AG09309 (cell line): Measurements from ENCODE around the gene HOXA4.
A peak's percentile ranks its signal among the peaks of the same experiment; 100 is the strongest.

Experiments used
- DNase-seq: peaks from one replicate; pipeline ENCODE4 v3.0.0-alpha.2; 2010; ENCODE audit warnings: low read depth
- H3K4me3 ChIP-seq: 2 replicates; pipeline ENCODE4 v1.5.1; 2011; ENCODE audit warnings: mild to moderate bottlenecking, low read depth, low read length, moderate library complexity; ENCODE audit not compliant: control insufficient read depth
- TF ChIP-seq, protein P1 (sequence below): IDR thresholded peaks from 2 replicates; pipeline ENCODE4 v1.5.1; 2011; ENCODE audit warnings: mild to moderate bottlenecking, low read depth, low read length, inconsistent platforms; ENCODE audit not compliant: insufficient read depth, control insufficient read depth; ENCODE audit errors: missing control alignments

Gene HOXA4

DNA sequence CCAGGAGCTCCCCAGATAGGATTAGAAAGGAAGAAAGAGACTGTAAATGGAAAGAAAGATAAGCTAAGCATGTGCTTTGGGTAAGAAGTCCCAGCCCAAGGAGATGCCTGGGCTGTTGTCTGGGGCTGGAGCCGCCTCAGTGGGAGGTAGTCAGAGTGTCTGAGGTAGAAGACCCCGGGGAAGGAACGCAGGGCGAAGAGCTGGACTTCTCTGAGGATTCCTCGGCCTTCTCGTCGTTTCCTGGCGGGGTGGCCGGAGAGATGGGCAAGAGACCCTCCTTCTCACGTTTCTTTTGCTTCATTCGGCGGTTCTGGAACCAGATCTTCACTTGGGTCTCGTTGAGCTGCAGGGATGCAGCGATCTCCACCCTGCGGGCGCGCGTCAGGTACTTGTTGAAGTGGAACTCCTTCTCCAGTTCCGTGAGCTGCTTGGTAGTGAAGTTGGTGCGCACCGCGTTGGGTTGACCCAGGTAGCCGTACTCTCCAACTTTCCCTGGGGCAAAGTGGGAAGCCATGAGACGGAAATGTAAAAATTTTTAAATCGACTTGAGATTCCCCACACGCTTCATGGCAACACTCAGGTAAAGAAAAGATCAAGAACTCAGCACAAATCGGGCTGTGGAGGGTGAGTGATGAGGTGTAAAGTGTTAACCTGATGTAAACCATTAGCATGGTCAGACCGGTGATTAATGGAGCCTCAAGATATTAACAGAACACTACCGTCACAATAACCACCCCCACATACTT lies 36.1 kb downstream of the HOXA4 start:
- DNase-seq, result no peak
- H3K4me3 ChIP-seq, result peak overlapping the region; percentile 83; the same call in 1 of the 2 replicates
- TF ChIP-seq, protein P1, sequence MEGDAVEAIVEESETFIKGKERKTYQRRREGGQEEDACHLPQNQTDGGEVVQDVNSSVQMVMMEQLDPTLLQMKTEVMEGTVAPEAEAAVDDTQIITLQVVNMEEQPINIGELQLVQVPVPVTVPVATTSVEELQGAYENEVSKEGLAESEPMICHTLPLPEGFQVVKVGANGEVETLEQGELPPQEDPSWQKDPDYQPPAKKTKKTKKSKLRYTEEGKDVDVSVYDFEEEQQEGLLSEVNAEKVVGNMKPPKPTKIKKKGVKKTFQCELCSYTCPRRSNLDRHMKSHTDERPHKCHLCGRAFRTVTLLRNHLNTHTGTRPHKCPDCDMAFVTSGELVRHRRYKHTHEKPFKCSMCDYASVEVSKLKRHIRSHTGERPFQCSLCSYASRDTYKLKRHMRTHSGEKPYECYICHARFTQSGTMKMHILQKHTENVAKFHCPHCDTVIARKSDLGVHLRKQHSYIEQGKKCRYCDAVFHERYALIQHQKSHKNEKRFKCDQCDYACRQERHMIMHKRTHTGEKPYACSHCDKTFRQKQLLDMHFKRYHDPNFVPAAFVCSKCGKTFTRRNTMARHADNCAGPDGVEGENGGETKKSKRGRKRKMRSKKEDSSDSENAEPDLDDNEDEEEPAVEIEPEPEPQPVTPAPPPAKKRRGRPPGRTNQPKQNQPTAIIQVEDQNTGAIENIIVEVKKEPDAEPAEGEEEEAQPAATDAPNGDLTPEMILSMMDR, result no peak

DNA sequence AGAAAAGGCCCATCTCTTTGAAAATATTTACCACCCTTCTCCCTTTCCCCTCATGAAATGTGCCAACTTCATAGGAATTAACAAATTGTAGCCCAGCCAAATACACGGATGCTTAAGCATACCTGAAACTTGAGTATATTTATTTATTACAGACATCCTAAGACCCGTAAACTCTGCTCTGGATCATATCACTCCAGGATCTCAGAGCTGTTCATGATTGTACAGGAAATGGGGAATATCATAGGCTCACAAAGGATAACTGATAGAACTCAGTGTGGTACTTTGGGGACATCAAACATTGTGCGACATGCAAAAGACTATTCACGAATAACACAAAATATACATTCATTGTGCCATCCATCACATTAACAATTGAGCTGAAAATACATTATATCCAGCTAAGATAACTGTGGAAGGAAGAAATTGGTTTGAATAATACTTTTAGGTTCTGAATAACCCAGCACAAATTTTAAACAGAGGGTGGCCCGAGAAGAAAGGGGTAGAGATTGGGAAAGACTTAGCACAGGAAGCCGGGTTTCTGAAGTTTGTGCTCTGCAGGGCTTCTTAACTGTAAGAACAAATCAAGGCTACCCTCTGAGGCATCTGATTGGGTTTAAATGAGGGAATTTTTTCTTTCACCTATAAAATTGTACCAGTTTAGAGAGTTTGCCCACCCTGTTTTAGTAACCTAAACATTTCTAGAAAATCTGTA lies 37.2 kb downstream of the HOXA4 start:
- TF ChIP-seq, protein P1, result no peak
- no peak overlapping the region for H3K4me3 ChIP-seq
- no peak for DNase-seq

DNA sequence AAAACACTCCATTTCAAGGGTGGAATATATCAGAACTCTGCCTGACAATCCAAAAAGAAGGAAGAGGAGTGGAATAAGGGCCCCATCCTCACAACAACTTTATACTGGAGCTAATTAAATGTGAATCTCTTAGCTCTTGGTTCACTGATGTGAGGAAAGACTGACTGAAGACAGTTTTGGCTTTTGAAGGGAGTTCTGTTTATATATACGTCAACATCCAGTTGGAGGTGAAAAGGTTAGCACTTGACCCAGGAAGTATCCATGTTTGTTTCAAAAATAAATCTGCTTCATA lies 37.8 kb downstream of the HOXA4 start:
- no peak overlapping the region for H3K4me3 ChIP-seq
- DNase-seq, result no peak
- TF ChIP-seq, protein P1, result no peak

DNA sequence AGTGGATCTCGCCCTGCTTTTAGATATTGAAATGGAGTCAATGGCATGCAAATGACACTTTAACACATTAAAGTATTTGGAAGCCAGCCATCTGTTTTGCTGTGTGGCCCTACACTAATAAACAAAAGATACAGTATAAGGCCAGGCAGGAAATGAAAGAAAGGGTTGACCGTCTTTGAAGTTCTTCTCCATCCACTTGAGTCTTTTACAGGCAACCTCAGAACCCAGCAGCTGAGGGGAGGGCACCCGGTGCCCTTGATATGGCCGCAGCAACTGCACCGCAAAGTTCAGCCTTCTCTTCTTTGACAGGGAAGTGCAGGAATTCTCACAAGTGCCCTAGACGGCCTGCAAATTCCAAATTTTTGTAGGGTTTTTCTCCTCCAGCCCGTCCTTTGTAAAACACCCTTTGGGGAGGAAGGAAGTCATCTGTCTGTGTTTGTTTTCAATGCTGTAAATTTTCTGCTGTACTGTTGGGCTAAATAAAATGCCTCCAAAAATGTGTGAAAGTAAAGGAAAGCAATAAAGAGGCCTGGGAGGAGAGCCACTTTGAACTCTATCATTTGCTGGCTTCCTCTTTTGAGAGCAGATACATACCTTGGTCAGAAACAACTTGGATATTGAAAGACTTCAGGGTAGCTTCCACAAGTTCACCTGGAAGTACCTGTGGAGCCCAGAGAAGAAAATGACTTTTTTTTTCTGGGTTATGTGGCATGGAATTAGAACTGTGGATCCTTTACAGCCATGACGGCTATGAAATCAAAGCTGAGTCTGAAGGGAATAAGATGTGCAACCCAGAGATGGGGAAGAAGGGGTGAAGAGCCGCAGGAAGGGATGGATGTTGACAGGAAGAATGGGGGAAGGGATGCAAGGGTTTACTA lies 38.4 kb downstream of the HOXA4 start:
- no peak for DNase-seq
- H3K4me3 ChIP-seq, result no peak overlapping the region
- TF ChIP-seq, protein P1, result no peak

DNA sequence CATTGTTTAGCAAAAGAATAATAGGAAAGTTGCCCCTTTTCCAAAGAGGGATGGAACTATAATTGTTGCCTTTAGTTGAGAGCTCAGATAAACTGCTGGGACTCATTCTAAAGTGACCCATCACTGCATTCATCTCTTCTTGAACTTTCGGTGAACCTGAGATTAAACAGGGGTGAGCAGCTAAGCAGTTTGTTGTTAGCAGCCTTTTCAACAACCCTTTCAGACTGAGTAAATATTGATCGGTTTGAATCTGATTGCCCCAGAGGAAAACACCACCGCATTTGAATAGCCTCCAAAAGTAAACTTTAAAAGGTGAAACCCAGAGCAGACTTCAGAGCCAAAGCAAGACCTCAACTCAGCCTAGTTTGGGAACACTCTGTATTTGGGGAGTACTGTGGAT lies 39.5 kb downstream of the HOXA4 start:
- H3K4me3 ChIP-seq, result no peak overlapping the region
- TF ChIP-seq, protein P1, result no peak
- no peak for DNase-seq
